SU-DHL-6 (cell line): Measurements from ENCODE around the gene WWOX.

Experiments
- H2AFZ ChIP-seq: fragments of 200-600 bp; sonication (generic); 2 replicates; pipeline ENCODE4 v1.6.1; 2014; ENCODE audit warnings: low read depth, mild to moderate bottlenecking, moderate library complexity, mixed read lengths, antibody characterized with exemption, low read length; ENCODE audit not compliant: severe bottlenecking
- H3F3A ChIP-seq: fragments of 200-600 bp; shearing (Covaris generic); 2 replicates; pipeline ENCODE4 v1.6.0; 2016; ENCODE audit warnings: antibody characterized with exemption, mild to moderate bottlenecking; ENCODE audit not compliant: insufficient read depth
- H3K27ac ChIP-seq: fragments of 200-600 bp; sonication (generic); 2 replicates; pipeline ENCODE4 v1.5.1; 2016; ENCODE audit warnings: low read depth, mild to moderate bottlenecking, low read length, moderate library complexity, mixed read lengths
- H3K27me3 ChIP-seq: fragments of 200-600 bp; sonication (generic), shearing (Covaris generic); 2 replicates; pipeline ENCODE4 v1.6.0; 2014; ENCODE audit warnings: mild to moderate bottlenecking, low read length
- H3K36me3 ChIP-seq: fragments of 200-600 bp; sonication (generic); 2 replicates; pipeline ENCODE4 v1.6.1; 2014; ENCODE audit warnings: mild to moderate bottlenecking, low read length, mixed read lengths
- H3K4me2 ChIP-seq: fragments of 300-600, 200-600 bp; shearing (Covaris generic), sonication (generic); 2 replicates; pipeline ENCODE4 v1.6.0; 2014; ENCODE audit warnings: low read length, low read depth, mild to moderate bottlenecking; ENCODE audit not compliant: poor library complexity, severe bottlenecking
- H3K4me3 ChIP-seq: fragments of 200-600 bp; sonication (generic); 2 replicates; pipeline ENCODE4 v1.5.1; 2014; ENCODE audit warnings: antibody characterized with exemption, low read length, mild to moderate bottlenecking, mixed read lengths; ENCODE audit not compliant: insufficient read depth, poor library complexity, severe bottlenecking
- H3K79me2 ChIP-seq: fragments of 200-600 bp; sonication (generic); 2 replicates; pipeline ENCODE4 v1.6.1; 2014; ENCODE audit warnings: mild to moderate bottlenecking, low read length, moderate library complexity; ENCODE audit not compliant: insufficient read depth
- H3K9ac ChIP-seq: fragments of 200-600 bp; sonication (generic); 2 replicates; pipeline ENCODE4 v1.7.0; 2014; ENCODE audit warnings: mild to moderate bottlenecking, low read length
- H3K9me2 ChIP-seq: fragments of 200-600 bp; sonication (generic); replicated peaks from 2 replicates; pipeline ENCODE4 v1.6.1; 2014; ENCODE audit warnings: low read length; ENCODE audit not compliant: insufficient read depth
- H3K9me3 ChIP-seq: fragments of 200-600 bp; sonication (generic); 2 replicates; pipeline ENCODE4 v1.6.1; 2014; ENCODE audit warnings: low read length, mixed read lengths; ENCODE audit not compliant: insufficient read depth
- H4K20me1 ChIP-seq: fragments of 200-600 bp; sonication (generic); 2 replicates; pipeline ENCODE4 v1.6.1; 2014; ENCODE audit warnings: low read depth, mild to moderate bottlenecking, antibody characterized with exemption, low read length, moderate library complexity, mixed read lengths
- CTCF ChIP-seq: fragments of 200-600 bp; sonication (generic); IDR thresholded peaks from one replicate; pipeline ENCODE4 v1.5.1; 2017; ENCODE audit warnings: antibody characterized with exemption, mild to moderate bottlenecking, low read length, moderate library complexity; ENCODE audit not compliant: insufficient read depth, poor library complexity, severe bottlenecking
- EZH2phosphoT487 ChIP-seq: fragments of 200-600 bp; sonication (generic), shearing (Covaris generic); conservative IDR thresholded peaks from 2 replicates; pipeline ENCODE4 v1.6.1; 2018; ENCODE audit warnings: mild to moderate bottlenecking, antibody characterized with exemption, low read length, moderate library complexity, mixed read lengths

WWOX gene

DNA sequence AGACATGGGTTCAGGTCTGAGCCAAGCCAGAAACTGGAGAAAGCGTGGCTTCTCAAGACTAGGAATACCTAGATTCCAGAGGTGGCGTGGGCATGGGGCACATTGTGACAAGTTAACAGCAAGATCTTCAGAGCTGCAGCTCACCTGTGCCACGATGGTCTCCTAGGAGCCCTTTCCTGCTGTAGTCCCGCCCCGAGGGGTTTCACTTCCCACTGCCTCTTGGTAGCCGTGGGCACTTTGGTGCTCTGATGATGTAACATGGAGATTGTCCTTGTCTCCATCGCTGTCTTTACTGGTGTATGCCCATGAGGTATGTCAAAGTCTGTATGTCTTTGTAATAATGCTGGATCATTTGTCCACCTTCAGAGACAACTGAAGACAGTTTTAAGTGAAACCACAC, 89.7 kb downstream of the WWOX start:
- Histone ChIP-seq H3K9me3 (no peaks in the 10 kb centered on the region), H3K4me3 (no peak overlapping the region), H3F3A (no peaks in the 10 kb centered on the region), H3K9me2 (no peaks in the 10 kb centered on the region), H2AFZ (no peak overlapping the region), H4K20me1 (no peaks in the 10 kb centered on the region), H3K79me2 (no peaks in the 10 kb centered on the region), H3K36me3 (no peaks in the 10 kb centered on the region), H3K9ac (no peak overlapping the region), H3K27ac (no peak overlapping the region), H3K27me3 (no peaks in the 10 kb centered on the region), H3K4me2 (no peak overlapping the region)
- TF ChIP-seq CTCF, result no peak

GRCh38 chr16:78192734-78193488, 93.5 kb downstream of the WWOX start:
- no peaks in the 10 kb centered on the region for H3K9me2 ChIP-seq
- no peak overlapping the region for H3K9ac ChIP-seq
- no peaks in the 10 kb centered on the region for H3K79me2 ChIP-seq
- no peak for TF ChIP-seq CTCF
- no peak for TF ChIP-seq EZH2phosphoT487
- no peak overlapping the region for H3K4me3 ChIP-seq
- no peaks in the 10 kb centered on the region for H3K9me3 ChIP-seq
- no peak overlapping the region for H3K27ac ChIP-seq
- H2AFZ ChIP-seq, result no peak overlapping the region
- H4K20me1 ChIP-seq, result no peaks in the 10 kb centered on the region
- no peaks in the 10 kb centered on the region for H3K27me3 ChIP-seq
- no peaks in the 10 kb centered on the region for H3K36me3 ChIP-seq
- no peak overlapping the region for H3K4me2 ChIP-seq
- H3F3A ChIP-seq, result no peaks in the 10 kb centered on the region

GRCh38 chr16:78194948-78195347, 95.5 kb downstream of the WWOX start:
- H3K9me2 ChIP-seq, result no peaks in the 10 kb centered on the region
- H3K9me3 ChIP-seq, result no peaks in the 10 kb centered on the region
- no peaks in the 10 kb centered on the region for H3K79me2 ChIP-seq
- H3K4me2 ChIP-seq, result no peak overlapping the region
- no peak overlapping the region for H2AFZ ChIP-seq
- no peaks in the 10 kb centered on the region for H3K36me3 ChIP-seq
- no peak for TF ChIP-seq EZH2phosphoT487
- no peak for TF ChIP-seq CTCF
- H4K20me1 ChIP-seq, result no peaks in the 10 kb centered on the region
- H3K4me3 ChIP-seq, result no peak overlapping the region
- H3K9ac ChIP-seq, result no peak overlapping the region
- no peak overlapping the region for H3K27ac ChIP-seq
- no peaks in the 10 kb centered on the region for H3F3A ChIP-seq
- H3K27me3 ChIP-seq, result no peaks in the 10 kb centered on the region
